Brain microvascular endothelial cell (primary cell): ENCODE data around the gene SCN2A.

ENCODE experiments used
- DNase-seq: peaks from one replicate; pipeline ENCODE4 v3.0.0-alpha.2; 2020
- H3K27ac ChIP-seq: fragments of 250-450 bp; sonication (Bioruptor Pico); 2 replicates; pipeline ENCODE4 v1.5.1; 2020; ENCODE audit warnings: mild to moderate bottlenecking, moderate library complexity
- H3K27me3 ChIP-seq: fragments of 250-450 bp; sonication (Bioruptor Pico); replicated peaks from 2 replicates; pipeline ENCODE4 v1.5.1; 2020; ENCODE audit warnings: mild to moderate bottlenecking
- H3K36me3 ChIP-seq: fragments of 250-450 bp; sonication (Bioruptor Pico); replicated peaks from 2 replicates; pipeline ENCODE4 v1.5.1; 2020; ENCODE audit warnings: mild to moderate bottlenecking
- H3K4me3 ChIP-seq: 2 replicates; pipeline ENCODE4 v1.5.1; 2011; ENCODE audit warnings: low read depth, mild to moderate bottlenecking, control low read depth, low read length, moderate library complexity
- CTCF ChIP-seq: IDR thresholded peaks from 2 replicates; pipeline ENCODE4 v1.5.1; 2011; ENCODE audit warnings: low read depth, mild to moderate bottlenecking, moderate library complexity, low read length, control low read depth, inconsistent platforms; ENCODE audit errors: missing control alignments
- in situ Hi-C: cut with HindIII; loops from 2 replicates; pipeline ENCODE4 v1.10.0; 2017; ENCODE audit warnings: low sequenced_read_pairs, low pct_ligation_motif_present

The SCN2A gene

GRCh38 chr2:165369131-165369897, 130.1 kb downstream of the SCN2A start:
- Histone ChIP-seq H3K27ac (no peak overlapping the region), H3K4me3 (no peak overlapping the region), H3K36me3 (no peaks in the 10 kb centered on the region), H3K27me3 (no peaks in the 10 kb centered on the region)
- in situ Hi-C loops, result no loop called here
- DNase-seq, result no peak
- no peak for TF ChIP-seq CTCF

GRCh38 chr2:165369898-165370296, 130.7 kb downstream of the SCN2A start:
- TF ChIP-seq CTCF, result no peak
- in situ Hi-C loops, result no loop called here
- H3K27ac ChIP-seq, result no peak overlapping the region

GRCh38 chr2:165371356-165371755, 132.1 kb downstream of the SCN2A start:
- DNase-seq, result no peak
- in situ Hi-C loops, result no loop called here
- H3K36me3 ChIP-seq, result no peaks in the 10 kb centered on the region
- H3K27me3 ChIP-seq, result no peaks in the 10 kb centered on the region
- TF ChIP-seq CTCF, result no peak
- H3K27ac ChIP-seq, result no peak overlapping the region
- no peak overlapping the region for H3K4me3 ChIP-seq

More at GRCh38 chr2:165369898-165370296, 130.7 kb downstream of the SCN2A start:
- DNase-seq, result no peak
- Histone ChIP-seq H3K27me3 (no peaks in the 10 kb centered on the region), H3K4me3 (no peak overlapping the region), H3K36me3 (no peaks in the 10 kb centered on the region)

GRCh38 chr2:165373278-165374010, 134.2 kb downstream of the SCN2A start:
- in situ Hi-C loops, result no loop called here

GRCh38 chr2:165376571-165376975, 137.4 kb downstream of the SCN2A start:
- H3K4me3 ChIP-seq, result no peak overlapping the region
- no peaks in the 10 kb centered on the region for H3K36me3 ChIP-seq
- TF ChIP-seq CTCF, result no peak
- H3K27ac ChIP-seq, result no peak overlapping the region
- no peaks in the 10 kb centered on the region for H3K27me3 ChIP-seq
- in situ Hi-C loops, result no loop called here
- no peak for DNase-seq

More at GRCh38 chr2:165373278-165374010, 134.2 kb downstream of the SCN2A start:
- TF ChIP-seq CTCF, result no peak
- Histone ChIP-seq H3K27me3 (no peaks in the 10 kb centered on the region), H3K36me3 (no peaks in the 10 kb centered on the region), H3K4me3 (no peak overlapping the region), H3K27ac (no peak overlapping the region)
- DNase-seq, result no peak
